HCT116 (cell line): ENCODE measurements around the gene HNRNPH1.

Source experiments
- CEBPB ChIP-seq: IDR thresholded peaks from 2 replicates; pipeline ENCODE4 v1.6.1; 2012; ENCODE audit warnings: low read depth
- EZH2 ChIP-seq: fragments of 200-600 bp; sonication (generic); IDR thresholded peaks from 2 replicates; pipeline ENCODE4 v1.6.1; 2017; ENCODE audit warnings: antibody characterized with exemption, mixed run types
- POLR2A ChIP-seq: IDR thresholded peaks from 2 replicates; pipeline ENCODE4 v1.7.0; 2011; ENCODE audit warnings: borderline replicate concordance; ENCODE audit not compliant: insufficient read depth, insufficient read length; ENCODE audit errors: extremely low read depth
- SP1 ChIP-seq: IDR thresholded peaks from 2 replicates; pipeline ENCODE4 v1.6.1; 2012; ENCODE audit warnings: low read depth
- TF ChIP-seq, protein P1 (sequence below): IDR thresholded peaks from 2 replicates; pipeline ENCODE4 v1.6.1; 2012
- TF ChIP-seq, protein P2 (sequence below), 3 experiments: fragments of 200-600 bp in 1 of 3; sonication (generic) in 1 of 3; IDR thresholded peaks in 2 of 3; conservative IDR thresholded peaks in 1 of 3; 2 replicates each; pipeline ENCODE4 v1.5.1; 2012 to 2017; ENCODE audit warnings: low read depth in 2 of 3, low read length in 2 of 3, antibody characterized with exemption in 1 of 3, borderline replicate concordance in 1 of 3, control low read depth in 1 of 3, mild to moderate bottlenecking in 1 of 3, mixed read lengths in 1 of 3, mixed run types in 1 of 3, moderate library complexity in 1 of 3; ENCODE audit not compliant: insufficient read depth in 1 of 3
- TF ChIP-seq, protein P3 (sequence below): IDR thresholded peaks from 2 replicates; pipeline ENCODE4 v1.6.1; 2012

DNA sequence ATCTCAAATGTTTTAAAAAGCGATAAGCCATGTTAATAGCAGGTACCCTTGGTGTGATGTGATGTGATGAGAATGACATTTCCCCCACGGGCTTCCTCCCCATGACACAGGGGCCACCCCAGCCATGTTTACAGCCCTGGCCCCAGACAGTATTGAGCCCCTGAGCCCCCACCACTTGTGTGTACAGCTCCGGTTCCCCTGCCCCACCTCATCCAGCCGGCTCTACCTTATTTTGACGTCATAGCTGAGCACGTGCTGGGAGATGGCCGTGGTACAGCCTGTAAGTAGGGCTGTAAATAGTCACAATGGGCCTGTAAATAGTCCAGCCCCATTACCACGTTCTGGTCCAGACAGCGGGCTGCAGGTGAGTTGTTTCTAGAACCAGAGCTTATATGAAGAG is 24.9 kb upstream of the HNRNPH1 start:
- TF ChIP-seq, protein P1, sequence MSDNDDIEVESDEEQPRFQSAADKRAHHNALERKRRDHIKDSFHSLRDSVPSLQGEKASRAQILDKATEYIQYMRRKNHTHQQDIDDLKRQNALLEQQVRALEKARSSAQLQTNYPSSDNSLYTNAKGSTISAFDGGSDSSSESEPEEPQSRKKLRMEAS = no peak
- TF ChIP-seq POLR2A = no peak
- TF ChIP-seq, protein P2, sequence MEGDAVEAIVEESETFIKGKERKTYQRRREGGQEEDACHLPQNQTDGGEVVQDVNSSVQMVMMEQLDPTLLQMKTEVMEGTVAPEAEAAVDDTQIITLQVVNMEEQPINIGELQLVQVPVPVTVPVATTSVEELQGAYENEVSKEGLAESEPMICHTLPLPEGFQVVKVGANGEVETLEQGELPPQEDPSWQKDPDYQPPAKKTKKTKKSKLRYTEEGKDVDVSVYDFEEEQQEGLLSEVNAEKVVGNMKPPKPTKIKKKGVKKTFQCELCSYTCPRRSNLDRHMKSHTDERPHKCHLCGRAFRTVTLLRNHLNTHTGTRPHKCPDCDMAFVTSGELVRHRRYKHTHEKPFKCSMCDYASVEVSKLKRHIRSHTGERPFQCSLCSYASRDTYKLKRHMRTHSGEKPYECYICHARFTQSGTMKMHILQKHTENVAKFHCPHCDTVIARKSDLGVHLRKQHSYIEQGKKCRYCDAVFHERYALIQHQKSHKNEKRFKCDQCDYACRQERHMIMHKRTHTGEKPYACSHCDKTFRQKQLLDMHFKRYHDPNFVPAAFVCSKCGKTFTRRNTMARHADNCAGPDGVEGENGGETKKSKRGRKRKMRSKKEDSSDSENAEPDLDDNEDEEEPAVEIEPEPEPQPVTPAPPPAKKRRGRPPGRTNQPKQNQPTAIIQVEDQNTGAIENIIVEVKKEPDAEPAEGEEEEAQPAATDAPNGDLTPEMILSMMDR (IDR thresholded peaks at IDR 0.05 in 2 of 3, conservative IDR thresholded peaks at IDR 0.05 in 1 of 3; ENCODE audit: borderline replicate concordance in 1 of 3, insufficient read depth in 1 of 3, low read depth in 2 of 3, low read length in 2 of 3) = no peak
- TF ChIP-seq SP1 = no peak
- TF ChIP-seq, protein P3, sequence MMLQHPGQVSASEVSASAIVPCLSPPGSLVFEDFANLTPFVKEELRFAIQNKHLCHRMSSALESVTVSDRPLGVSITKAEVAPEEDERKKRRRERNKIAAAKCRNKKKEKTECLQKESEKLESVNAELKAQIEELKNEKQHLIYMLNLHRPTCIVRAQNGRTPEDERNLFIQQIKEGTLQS = no peak
- no peak for TF ChIP-seq CEBPB
- TF ChIP-seq EZH2 = no peak
